Measurements from ENCODE around the gene PRKCE. TPM values are rescaled to one million over a fixed set of nuclear protein-coding genes. Genes with fewer than 3 reads are reported as not detected.

The PRKCE gene
- total RNA-seq, 1 donor from 2014 or later, result 4.6 TPM

- H3K4me3 ChIP-seq, result no peak overlapping the region
- DNase-seq (ENCODE audit: low spot score in 2 of 2), result no peak
- H3K36me3 ChIP-seq, result no peaks in the 10 kb centered on the region
- no peak overlapping the region for H3K27ac ChIP-seq
- no peak for TF ChIP-seq CTCF (IDR thresholded peaks at IDR 0.05)
- H3K27me3 ChIP-seq, result no peaks in the 10 kb centered on the region
- intact Hi-C loops (cut with DNase I), result no loop called here
- peaks cover 5 to 7% of the 10 kb centered on the region in 2 donors for H3K4me1 ChIP-seq
- no peaks in the 10 kb centered on the region for H3K9me3 ChIP-seq
Observed at GRCh38 chr2:46196871-46197462, 545.5 kb downstream of the PRKCE start.

- no peak for DNase-seq (ENCODE audit: low spot score in 2 of 2)
- intact Hi-C loops (cut with DNase I), result no loop called here
- H3K4me3 ChIP-seq, result no peak overlapping the region
- H3K4me1 ChIP-seq, result peaks cover 5 to 7% of the 10 kb centered on the region in 2 donors
- no peaks in the 10 kb centered on the region for H3K9me3 ChIP-seq
- H3K27me3 ChIP-seq, result no peaks in the 10 kb centered on the region
- H3K27ac ChIP-seq, result no peak overlapping the region
- H3K36me3 ChIP-seq, result no peaks in the 10 kb centered on the region
- TF ChIP-seq CTCF (IDR thresholded peaks at IDR 0.05), result no peak
Observed at GRCh38 chr2:46197672-46198071, 546.2 kb downstream of the PRKCE start.

GRCh38 chr2:46198164-46198883 lies 546.8 kb downstream of the PRKCE start:
- Histone ChIP-seq H3K36me3 (no peaks in the 10 kb centered on the region), H3K9me3 (no peaks in the 10 kb centered on the region), H3K4me1 (peaks cover 5 to 7% of the 10 kb centered on the region in 2 donors), H3K27me3 (no peaks in the 10 kb centered on the region), H3K27ac (no peak overlapping the region), H3K4me3 (no peak overlapping the region)
- intact Hi-C loops (cut with DNase I), result no loop called here
- DNase-seq (ENCODE audit: low spot score in 2 of 2), result no peak
- TF ChIP-seq CTCF (IDR thresholded peaks at IDR 0.05), result no peak

- no peak for TF ChIP-seq CTCF (IDR thresholded peaks at IDR 0.05)
- H3K4me1 ChIP-seq, result peaks cover 5 to 7% of the 10 kb centered on the region in 2 donors
- H3K9me3 ChIP-seq, result no peaks in the 10 kb centered on the region
- H3K36me3 ChIP-seq, result no peaks in the 10 kb centered on the region
- intact Hi-C loops (cut with DNase I), result no loop called here
- no peaks in the 10 kb centered on the region for H3K27me3 ChIP-seq
- DNase-seq (ENCODE audit: low spot score in 2 of 2), result no peak
- H3K27ac ChIP-seq, result no peak overlapping the region
- no peak overlapping the region for H3K4me3 ChIP-seq
Observed at GRCh38 chr2:46198966-46199365, 547.5 kb downstream of the PRKCE start.

GRCh38 chr2:46200100-46200690 lies 548.7 kb downstream of the PRKCE start:
- intact Hi-C loops (cut with DNase I), result no loop called here
- DNase-seq (ENCODE audit: low spot score in 2 of 2), result no peak
- H3K4me1 ChIP-seq, result peaks cover 5 to 7% of the 10 kb centered on the region in 2 donors
- H3K27me3 ChIP-seq, result no peaks in the 10 kb centered on the region
- peak overlapping the region; percentile 47 to 52 for H3K27ac ChIP-seq
- no peak for TF ChIP-seq CTCF (IDR thresholded peaks at IDR 0.05)
- no peaks in the 10 kb centered on the region for H3K9me3 ChIP-seq
- no peak overlapping the region for H3K4me3 ChIP-seq
- no peaks in the 10 kb centered on the region for H3K36me3 ChIP-seq

Data from ascending aorta (tissue), 2 donors.